OCI-LY7 (cell line): ENCODE results near the gene ATG16L2. TPM values are rescaled to one million over a fixed set of nuclear protein-coding genes. Genes with fewer than 3 reads are reported as not detected.
A peak's percentile ranks its signal among the peaks of the same experiment; 100 is the strongest.

Experiments
- BruUV-seq: library from RNA; stranded (reverse); fragments of 400-500 nt; replicated peaks from 2 replicates; lab custom pipeline; 2021; lab: Mats Ljungman, UMichigan
- CTCF ChIA-PET: fragments of 300-600 bp; sonication (Branson Sonifier 250); formaldehyde crosslinking; loops from one replicate; lab custom pipeline; 2022; ENCODE audit warnings: antibody characterized with exemption; ENCODE audit not compliant: unreplicated experiment; lab: Charles Lee
- POLR2A ChIA-PET: fragments of 300-600 bp; sonication (Branson Sonifier 250); formaldehyde crosslinking; loops from one replicate; lab custom pipeline; 2022; ENCODE audit warnings: antibody characterized with exemption; lab: Charles Lee
- DNase-seq: peaks from one replicate; pipeline ENCODE4 v3.0.0-alpha.2; 2015; ENCODE audit warnings: low spot score
- H2AFZ ChIP-seq: fragments of 200-600 bp; sonication (generic), shearing (Covaris generic); 2 replicates; pipeline ENCODE4 v1.6.1; 2014; ENCODE audit warnings: mild to moderate bottlenecking, antibody characterized with exemption, low read length, moderate library complexity
- H3K27ac ChIP-seq: fragments of 200-600 bp; sonication (generic); 2 replicates; pipeline ENCODE4 v1.5.1; 2014; ENCODE audit warnings: mixed run types, low read depth, mild to moderate bottlenecking, moderate library complexity, low read length, inconsistent platforms; ENCODE audit not compliant: poor library complexity, severe bottlenecking
- H3K36me3 ChIP-seq: fragments of 200-600 bp; sonication (generic); 2 replicates; pipeline ENCODE4 v1.6.1; 2014; ENCODE audit warnings: mild to moderate bottlenecking, antibody characterized with exemption, low read length, moderate library complexity, mixed read lengths; ENCODE audit not compliant: insufficient read depth
- H3K4me1 ChIP-seq: fragments of 200-600 bp; sonication (generic); 2 replicates; pipeline ENCODE4 v1.5.1; 2014; ENCODE audit warnings: mild to moderate bottlenecking, low read length; ENCODE audit not compliant: insufficient read depth, poor library complexity, severe bottlenecking
- H3K4me2 ChIP-seq: fragments of 200-600 bp; sonication (generic); 2 replicates; pipeline ENCODE4 v1.6.1; 2014; ENCODE audit warnings: mild to moderate bottlenecking, low read length
- H3K4me3 ChIP-seq: fragments of 200-600 bp; sonication (generic); 2 replicates; pipeline ENCODE4 v1.5.1; 2014; ENCODE audit warnings: mild to moderate bottlenecking, low read depth, low read length; ENCODE audit not compliant: poor library complexity, severe bottlenecking
- H3K79me2 ChIP-seq: fragments of 200-600 bp; sonication (generic); 2 replicates; pipeline ENCODE4 v1.6.1; 2016; ENCODE audit warnings: low read depth, mild to moderate bottlenecking, low read length, moderate library complexity, mixed read lengths; ENCODE audit not compliant: insufficient read depth
- H3K9me2 ChIP-seq: fragments of 200-600 bp; sonication (generic); 2 replicates; pipeline ENCODE4 v1.6.1; 2016; ENCODE audit warnings: mild to moderate bottlenecking, low read length, mixed read lengths; ENCODE audit not compliant: insufficient read depth
- H3K9me3 ChIP-seq: fragments of 200-600 bp; sonication (generic); 2 replicates; pipeline ENCODE4 v1.6.1; 2014; ENCODE audit warnings: mild to moderate bottlenecking, mixed run types, low read length, mixed read lengths
- H4K20me1 ChIP-seq: fragments of 200-600 bp; sonication (generic); 2 replicates; pipeline ENCODE4 v1.6.1; 2014; ENCODE audit warnings: mild to moderate bottlenecking, antibody characterized with exemption, low read length, moderate library complexity, mixed read lengths; ENCODE audit not compliant: insufficient read depth
- EZH2phosphoT487 ChIP-seq: fragments of 200-600 bp; sonication (generic); IDR thresholded peaks from 2 replicates; pipeline ENCODE4 v1.6.1; 2018; ENCODE audit warnings: low read depth, borderline replicate concordance, mild to moderate bottlenecking, mixed run types, antibody characterized with exemption, low read length, moderate library complexity, mixed read lengths
- intact Hi-C: fragments of 100-400 bp; cut with micrococcal nuclease; formaldehyde crosslinking; loops from one replicate; pipeline ENCODE4 v1.10.0; 2022; ENCODE audit not compliant: unreplicated experiment
- total RNA-seq, 2 experiments: library from RNA; depleted of rRNA in 1 of 2; stranded (reverse); fragments of >200 nt in 1 of 2; shearing (Covaris generic) in 1 of 2; gene quantifications; 2 replicates each; pipeline ENCODE4 v1.2.3, GENCODE V29; 2014 to 2022
- TF ChIP-seq, protein P1 (sequence below): fragments of 200-600 bp; sonication (generic); conservative IDR thresholded peaks from 2 replicates; pipeline ENCODE4 v1.5.1; 2014; ENCODE audit warnings: mild to moderate bottlenecking, antibody characterized with exemption, low read length, moderate library complexity, mixed read lengths

ATG16L2 gene
- total RNA-seq, 2 experiments from 2014 or later: 103 to 108 TPM

DNA sequence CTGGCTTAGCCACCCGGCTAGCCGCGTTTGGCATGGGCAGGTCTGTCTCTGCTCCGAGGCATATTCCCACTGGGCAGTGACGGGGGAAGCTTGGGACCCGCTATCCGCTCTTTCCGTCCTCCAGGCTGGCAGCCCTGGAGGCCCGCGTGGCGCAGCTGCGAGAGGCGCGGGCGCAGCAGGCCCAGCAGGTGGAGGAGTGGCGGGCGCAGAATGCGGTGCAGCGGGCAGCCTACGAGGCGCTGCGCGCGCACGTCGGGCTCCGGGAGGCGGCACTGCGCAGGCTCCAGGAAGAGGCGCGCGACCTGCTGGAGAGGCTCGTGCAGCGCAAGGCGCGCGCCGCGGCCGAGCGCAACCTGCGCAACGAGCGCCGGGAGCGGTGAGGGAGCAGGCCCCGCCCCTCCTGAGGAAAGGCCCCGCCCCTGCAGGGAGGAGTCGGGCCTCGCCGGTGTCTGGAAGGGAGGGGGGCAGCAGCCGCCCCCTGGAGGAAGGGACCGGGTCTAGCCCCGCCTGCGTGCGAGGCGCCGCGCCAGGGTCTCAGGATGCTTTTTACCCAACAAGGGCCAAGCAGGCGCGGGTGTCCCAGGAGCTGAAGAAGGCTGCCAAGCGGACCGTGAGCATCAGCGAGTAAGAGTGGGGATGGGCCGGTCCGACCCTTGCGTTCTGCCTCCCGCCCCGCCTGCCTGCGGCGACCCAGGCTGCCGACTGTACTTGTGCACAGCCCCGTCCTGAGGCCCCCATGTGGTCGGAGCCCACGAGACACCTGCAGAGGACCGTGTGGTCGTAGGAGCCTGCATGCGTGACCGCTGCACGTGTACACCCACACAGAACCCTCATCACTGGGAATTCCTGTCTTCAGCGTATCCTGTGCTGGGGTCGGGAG is 7.9 kb downstream of the ATG16L2 start:
- Histone ChIP-seq H2AFZ (no peak overlapping the region), H3K4me2 (peak overlapping the region; percentile 48; the same call in 1 of the 2 replicates), H3K27ac (peak overlapping the region; percentile 59), H3K36me3 (peaks cover 91% of the 10 kb centered on the region), H3K79me2 (no peaks in the 10 kb centered on the region), H4K20me1 (no peaks in the 10 kb centered on the region), H3K9me2 (no peaks in the 10 kb centered on the region), H3K4me3 (no peak overlapping the region), H3K4me1 (peaks cover 17% of the 10 kb centered on the region), H3K9me3 (no peaks in the 10 kb centered on the region)
- no TSS peak for BruUV-seq
- TF ChIP-seq, protein P1, sequence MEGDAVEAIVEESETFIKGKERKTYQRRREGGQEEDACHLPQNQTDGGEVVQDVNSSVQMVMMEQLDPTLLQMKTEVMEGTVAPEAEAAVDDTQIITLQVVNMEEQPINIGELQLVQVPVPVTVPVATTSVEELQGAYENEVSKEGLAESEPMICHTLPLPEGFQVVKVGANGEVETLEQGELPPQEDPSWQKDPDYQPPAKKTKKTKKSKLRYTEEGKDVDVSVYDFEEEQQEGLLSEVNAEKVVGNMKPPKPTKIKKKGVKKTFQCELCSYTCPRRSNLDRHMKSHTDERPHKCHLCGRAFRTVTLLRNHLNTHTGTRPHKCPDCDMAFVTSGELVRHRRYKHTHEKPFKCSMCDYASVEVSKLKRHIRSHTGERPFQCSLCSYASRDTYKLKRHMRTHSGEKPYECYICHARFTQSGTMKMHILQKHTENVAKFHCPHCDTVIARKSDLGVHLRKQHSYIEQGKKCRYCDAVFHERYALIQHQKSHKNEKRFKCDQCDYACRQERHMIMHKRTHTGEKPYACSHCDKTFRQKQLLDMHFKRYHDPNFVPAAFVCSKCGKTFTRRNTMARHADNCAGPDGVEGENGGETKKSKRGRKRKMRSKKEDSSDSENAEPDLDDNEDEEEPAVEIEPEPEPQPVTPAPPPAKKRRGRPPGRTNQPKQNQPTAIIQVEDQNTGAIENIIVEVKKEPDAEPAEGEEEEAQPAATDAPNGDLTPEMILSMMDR: peak; percentile 58; the same call in 1 of the 2 replicates
- TF ChIP-seq EZH2phosphoT487: no peak
- intact Hi-C loops: no loop called here
- CTCF ChIA-PET: no interaction called here
- POLR2A ChIA-PET: no interaction called here
- DNase-seq: peak; percentile 80

DNA sequence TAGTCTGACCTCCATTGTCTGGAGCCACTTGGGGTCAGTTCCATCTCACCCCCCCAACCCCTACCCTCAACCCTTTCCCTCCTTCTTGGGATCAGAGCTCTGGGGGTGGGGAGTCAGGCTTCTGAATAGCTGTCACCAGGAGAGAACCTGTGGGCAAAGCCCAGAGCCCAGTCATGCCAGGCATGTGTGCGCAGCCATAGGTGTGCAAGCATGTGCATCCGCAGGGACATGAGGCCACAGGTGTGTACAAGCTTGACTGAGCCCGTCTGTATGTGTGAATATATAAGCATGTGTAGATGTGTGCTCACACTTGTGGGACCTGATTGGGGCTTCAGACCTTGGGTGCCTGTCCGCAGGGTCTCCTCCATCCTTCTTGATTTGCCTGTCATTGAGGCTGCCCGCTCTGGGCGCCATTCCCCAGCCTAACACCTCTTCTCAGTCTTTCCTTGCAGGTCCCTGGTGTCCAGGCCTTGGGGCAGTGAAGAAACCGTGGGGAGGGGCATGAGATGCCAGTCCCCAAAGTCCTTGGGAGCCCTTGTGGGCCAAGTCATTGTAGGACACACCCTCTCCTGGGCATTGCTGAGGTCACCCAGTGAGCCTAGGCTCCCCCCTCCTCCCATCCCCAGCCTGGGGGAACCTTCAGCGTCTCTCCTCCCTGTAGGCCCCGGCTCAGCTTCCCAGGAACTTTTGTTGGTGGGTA is 9.0 kb downstream of the ATG16L2 start:
- BruUV-seq: no TSS peak
- Histone ChIP-seq H3K4me1 (peaks cover 21% of the 10 kb centered on the region), H2AFZ (no peak overlapping the region), H4K20me1 (no peaks in the 10 kb centered on the region), H3K4me2 (peak overlapping the region; percentile 48; the same call in 1 of the 2 replicates), H3K79me2 (no peaks in the 10 kb centered on the region), H3K36me3 (peaks cover 87% of the 10 kb centered on the region), H3K9me2 (no peaks in the 10 kb centered on the region), H3K9me3 (no peaks in the 10 kb centered on the region), H3K4me3 (no peak overlapping the region), H3K27ac (peak overlapping the region; percentile 59)
- no peak for DNase-seq
- TF ChIP-seq, protein P1: no peak
- no peak for TF ChIP-seq EZH2phosphoT487
- intact Hi-C loops: no loop called here
- POLR2A ChIA-PET: interaction anchor here (0.5 kb wide), 1 partner anchor 9 kb away, joined by 3 read pairs; no protein-coding TSS in a partner anchor
- CTCF ChIA-PET: no interaction called here
